IPS-18c (cell line): ENCODE results near the gene KIF21B.

Experiments used
- H3K4me3 ChIP-seq: 2 replicates; pipeline ENCODE4 v1.7.0; 2013; ENCODE audit warnings: low read depth, mild to moderate bottlenecking, low read length, moderate library complexity; ENCODE audit not compliant: insufficient read depth
- H3K9me3 ChIP-seq: one replicate; pipeline ENCODE4 v1.6.1; 2013; ENCODE audit warnings: mild to moderate bottlenecking, low read length, moderate library complexity; ENCODE audit not compliant: control insufficient read depth, insufficient read depth

Gene KIF21B

DNA sequence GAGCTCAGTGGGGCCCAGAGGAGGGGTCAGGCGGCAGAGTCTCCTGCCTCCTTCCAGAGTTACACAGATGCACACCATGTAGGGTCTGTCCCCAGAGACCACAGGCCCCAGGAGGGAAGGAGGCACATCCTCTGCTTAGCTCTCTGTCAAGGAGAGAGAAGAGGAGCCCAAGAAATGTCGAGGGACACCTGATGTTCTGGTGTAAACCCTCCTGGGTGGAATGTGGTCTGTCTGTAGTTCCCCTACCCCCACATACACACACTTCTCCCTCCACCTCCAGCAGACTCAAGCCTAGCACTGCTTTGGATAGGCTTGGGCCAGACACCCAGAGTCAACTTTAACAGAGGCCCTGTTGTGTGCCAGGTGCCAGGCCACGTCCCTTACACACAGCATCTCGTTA is 34.2 kb downstream of the KIF21B start:
- Histone ChIP-seq H3K4me3 (no peak overlapping the region), H3K9me3 (no peaks in the 10 kb centered on the region)

DNA sequence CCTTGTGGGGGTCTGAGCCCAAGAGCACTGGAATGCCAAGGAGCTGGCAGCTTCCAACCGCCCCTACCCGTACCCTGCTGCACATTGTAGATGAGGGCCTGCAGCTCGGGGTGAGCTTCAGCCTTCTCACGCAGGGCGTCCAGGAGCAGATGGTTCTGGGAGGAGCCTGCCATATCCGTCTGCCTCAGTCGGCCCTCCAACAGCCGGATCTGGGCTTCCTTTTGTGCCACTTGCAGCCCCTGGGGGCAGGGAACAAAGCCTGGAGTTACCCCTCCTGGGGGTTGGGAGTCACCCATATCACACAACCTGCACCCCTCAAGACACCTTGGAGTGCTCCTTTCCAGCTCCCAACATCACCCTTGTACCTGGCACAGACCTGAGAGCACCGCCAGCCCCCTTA is 34.8 kb downstream of the KIF21B start:
- H3K4me3 ChIP-seq: no peak overlapping the region
- no peaks in the 10 kb centered on the region for H3K9me3 ChIP-seq

DNA sequence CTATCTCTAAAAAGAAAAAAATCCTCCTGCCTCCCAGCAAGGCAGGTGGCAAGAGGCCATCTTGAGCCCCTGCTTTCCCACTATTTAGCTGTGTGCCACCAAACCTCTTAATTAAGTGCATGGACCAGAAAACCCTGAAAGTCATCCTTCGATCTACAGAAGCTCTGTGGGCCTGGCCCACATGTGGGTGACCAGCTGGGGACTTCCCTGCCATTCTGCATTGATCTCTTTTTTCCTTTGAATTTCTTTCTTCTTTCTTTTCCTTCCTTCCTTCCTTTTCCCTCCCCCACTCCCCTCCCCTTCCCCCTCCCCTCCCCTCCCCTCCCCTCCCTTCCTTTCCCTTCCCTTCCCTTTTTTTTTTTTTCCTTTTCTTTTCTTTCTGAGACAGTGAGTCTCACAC is 38.0 kb downstream of the KIF21B start:
- H3K4me3 ChIP-seq: no peak overlapping the region
- peaks cover 3% of the 10 kb centered on the region for H3K9me3 ChIP-seq

DNA sequence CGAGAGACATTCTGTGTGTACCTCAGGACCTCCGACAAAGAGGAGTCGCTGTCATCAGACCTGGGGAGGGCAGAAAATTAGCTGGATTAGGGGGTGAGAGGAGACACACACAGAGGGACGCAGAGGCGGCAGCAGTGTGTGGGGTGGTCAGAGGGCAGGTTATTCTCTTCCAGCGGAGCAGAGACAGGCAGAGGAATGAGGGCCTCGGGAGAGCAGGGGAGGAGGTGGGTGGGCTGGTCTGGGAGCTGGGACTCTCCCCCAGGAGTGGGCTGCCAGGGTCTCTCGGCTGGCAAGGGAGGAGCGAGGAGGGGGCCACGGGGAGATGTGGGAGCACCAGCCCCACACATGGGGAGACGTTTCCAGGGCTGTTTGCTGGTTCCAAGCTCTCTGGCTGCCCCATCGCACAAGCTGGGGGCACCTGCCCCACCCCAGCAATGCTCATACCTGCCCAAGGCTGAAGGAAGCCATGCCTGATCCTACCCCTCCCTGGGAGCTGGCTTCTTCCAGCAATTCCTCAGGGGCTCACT is 40.4 kb downstream of the KIF21B start:
- H3K4me3 ChIP-seq: no peak overlapping the region
- peaks cover 6% of the 10 kb centered on the region for H3K9me3 ChIP-seq

DNA sequence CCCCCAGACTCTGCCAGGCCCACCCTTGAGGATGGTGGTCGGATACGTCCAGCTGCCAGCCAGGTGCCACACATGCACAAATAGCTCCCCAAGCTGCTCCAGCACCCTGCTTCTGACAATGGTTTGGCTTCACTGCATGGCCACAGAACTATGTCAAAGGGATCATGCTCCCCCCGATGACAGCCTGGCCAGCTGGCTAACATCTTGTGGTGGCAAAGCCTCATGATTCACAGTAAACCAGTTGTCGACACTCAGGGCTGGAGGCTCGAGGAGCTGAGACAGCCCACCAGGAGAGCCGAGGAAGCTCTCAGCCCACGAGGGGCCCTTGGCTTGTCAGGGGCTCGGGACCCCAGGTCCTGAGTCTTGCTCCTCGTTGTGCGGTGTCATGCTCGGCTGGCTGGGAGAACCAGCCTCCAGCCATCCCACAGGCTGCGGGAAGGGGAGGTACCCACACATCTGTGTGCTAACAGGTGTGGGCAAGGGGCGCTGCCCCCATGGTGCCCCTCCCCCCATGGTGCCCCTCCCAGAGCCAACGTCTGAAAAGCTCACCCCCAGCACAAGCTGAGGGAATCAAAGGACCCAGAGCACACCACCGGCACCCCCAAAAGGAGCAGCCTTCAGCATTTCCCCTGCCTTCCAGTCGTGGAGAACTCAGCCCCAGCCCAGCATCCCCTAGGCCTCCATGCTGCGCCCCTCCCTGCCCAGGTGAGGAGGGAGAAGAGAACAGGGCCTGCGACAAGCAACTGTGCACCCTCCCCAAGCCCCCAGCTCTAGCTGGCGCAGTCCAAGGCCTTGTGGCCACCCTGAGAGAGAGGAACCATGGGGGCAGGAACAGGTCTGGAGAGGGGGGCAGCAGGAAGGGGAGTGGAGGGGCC is 41.2 kb downstream of the KIF21B start:
- no peak overlapping the region for H3K4me3 ChIP-seq
- H3K9me3 ChIP-seq: peaks cover 6% of the 10 kb centered on the region

DNA sequence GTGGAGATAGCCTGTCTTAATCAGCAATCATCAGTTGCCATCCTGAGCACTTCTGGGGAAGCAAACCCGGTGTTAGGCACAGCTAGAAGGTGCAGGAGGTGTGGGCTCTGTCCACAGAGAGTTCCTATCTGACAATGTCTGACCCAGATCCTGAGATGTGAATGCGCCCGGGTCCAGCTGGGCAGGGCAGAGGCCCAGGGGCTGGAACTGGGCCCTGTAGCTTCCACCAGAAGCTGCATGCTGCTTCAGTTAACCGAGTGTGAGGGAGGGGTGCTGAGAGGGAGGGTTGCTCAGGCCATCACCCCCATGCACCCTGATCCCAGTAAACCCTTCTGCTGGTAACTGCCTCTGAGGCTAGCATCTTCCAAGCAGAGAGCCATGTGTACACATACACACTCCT is 42.2 kb downstream of the KIF21B start:
- Histone ChIP-seq H3K9me3 (peaks cover 6% of the 10 kb centered on the region), H3K4me3 (no peak overlapping the region)

DNA sequence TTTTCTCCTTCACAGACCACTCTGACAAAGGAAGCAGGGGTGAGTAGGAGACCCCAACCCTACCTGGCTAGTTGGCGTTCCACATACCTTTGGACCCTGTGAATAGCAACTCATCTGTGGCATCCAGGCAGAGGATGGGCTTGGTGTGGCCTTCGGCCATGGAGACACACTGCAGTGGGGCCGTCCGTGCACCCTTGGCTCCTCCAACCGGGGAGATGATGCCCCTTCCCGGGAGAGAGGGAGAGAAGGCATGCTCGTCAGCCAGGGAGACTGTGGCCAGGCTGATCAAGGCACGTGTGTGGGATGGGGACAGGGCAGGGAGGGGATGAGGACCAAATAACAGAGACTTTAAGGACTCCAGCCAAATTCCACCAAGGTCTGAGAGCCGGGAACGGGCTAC is 42.6 kb downstream of the KIF21B start:
- Histone ChIP-seq H3K4me3 (no peak overlapping the region), H3K9me3 (peaks cover 6% of the 10 kb centered on the region)

DNA sequence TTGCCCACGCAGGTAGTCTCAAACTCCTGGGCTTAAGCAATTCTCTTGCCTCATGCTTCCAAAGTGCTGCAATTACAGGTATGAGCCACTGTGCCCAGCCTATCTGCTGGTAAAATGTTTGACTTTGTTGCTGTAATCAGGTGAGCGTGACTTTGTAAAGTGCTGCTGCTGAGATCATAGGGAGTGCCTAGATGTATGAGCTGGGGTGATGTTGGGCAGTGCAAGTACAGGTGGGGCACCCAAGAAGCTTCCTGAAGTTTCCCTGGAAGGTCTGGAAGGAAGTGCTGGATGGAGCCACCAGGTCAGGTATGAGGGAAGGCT is 43.1 kb downstream of the KIF21B start:
- Histone ChIP-seq H3K9me3 (peaks cover 6% of the 10 kb centered on the region), H3K4me3 (no peak overlapping the region)

DNA sequence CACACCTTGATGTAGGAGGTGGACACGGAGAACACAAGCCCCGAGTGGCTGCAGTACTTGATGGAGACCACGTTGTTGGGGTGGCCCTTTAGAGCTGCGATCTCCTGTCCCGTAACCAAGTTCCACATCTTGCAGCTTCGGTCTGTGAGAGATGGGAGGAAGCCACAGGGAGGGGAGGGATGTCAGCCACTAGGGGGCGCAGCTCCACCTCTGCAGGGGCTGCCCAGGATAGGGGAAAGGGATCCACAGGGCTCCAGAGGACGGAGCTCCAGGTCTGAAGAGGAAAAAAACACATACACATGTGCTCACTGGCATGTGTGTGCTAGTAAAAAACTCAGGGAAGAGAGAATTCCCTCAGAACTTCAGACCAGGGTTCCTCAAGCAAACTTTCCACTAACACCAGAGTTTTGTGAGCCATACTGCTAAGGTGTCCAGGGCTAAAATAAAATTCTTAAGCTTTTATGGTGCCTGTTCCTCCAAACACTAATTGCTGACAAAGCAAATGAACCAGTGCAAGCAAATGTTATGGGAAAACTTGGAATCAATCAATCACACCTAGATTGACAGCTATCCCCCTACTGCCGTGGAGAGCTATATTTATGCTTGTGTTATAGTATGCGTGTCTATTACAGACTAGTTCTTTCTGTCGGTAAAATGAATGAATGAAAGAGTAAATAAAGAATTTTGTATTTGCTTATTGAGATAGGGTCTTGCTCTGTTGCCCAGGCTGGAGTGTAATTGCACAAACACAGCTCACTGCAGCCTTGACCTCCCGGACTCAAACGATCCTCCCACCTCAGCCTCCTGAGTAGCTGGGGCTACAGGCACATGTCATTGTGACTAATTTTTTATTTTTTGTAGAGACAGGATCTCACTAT is 43.7 kb downstream of the KIF21B start:
- Histone ChIP-seq H3K4me3 (no peak overlapping the region), H3K9me3 (peaks cover 6% of the 10 kb centered on the region)

DNA sequence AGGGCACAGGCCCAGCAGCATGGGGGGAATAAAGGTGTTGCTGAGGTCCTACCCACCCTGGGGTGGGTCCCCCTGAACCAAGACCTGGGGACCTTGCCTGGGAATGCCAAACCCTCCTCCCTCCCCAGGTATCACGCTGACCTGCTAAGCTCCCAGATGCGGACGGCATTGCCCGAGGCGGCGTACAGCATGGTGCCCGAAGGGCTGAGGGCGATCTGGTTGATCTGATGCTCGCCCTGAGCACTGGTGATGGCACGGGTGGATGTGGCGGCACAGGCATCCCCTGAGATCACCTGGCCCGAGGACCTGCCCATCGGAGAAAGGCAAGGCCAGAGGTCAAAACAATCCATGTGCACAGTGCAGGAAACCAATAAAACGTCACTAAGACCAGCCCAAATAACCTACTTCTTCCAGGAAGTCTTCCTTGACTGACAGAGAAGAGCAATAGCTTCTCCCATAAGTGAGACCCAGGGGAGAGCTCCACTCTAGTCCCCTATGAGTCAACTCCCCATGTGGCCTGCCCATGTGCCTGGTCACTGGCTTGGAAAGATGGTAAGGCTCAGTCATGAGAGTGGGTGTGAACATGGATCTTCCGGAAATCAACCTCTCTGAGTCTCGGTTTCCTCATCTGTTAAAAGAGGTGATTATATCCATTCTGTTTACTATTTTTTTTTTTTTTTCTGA is 46.3 kb downstream of the KIF21B start:
- peaks cover 6% of the 10 kb centered on the region for H3K9me3 ChIP-seq
- H3K4me3 ChIP-seq: no peak overlapping the region

DNA sequence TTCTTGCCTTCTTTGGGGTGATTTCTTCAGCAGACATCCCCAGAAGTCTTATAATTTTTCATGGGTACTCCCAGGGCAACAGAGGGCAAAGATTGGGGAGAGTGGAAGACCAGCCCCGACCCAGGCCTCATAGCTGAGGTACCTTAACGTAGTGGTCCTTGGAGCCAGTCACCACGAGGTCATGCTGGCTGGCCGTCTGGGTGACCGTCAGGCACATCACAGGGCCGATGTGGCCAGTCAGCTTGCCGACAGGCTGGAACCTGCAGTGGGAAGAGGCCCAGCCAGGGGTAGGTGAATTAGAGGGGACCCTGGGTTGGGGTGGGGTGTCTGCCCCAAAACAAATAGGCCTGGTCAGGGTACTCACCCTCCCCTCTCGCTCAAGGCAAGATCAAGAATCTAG is 46.9 kb downstream of the KIF21B start:
- no peak overlapping the region for H3K4me3 ChIP-seq
- peaks cover 6% of the 10 kb centered on the region for H3K9me3 ChIP-seq

DNA sequence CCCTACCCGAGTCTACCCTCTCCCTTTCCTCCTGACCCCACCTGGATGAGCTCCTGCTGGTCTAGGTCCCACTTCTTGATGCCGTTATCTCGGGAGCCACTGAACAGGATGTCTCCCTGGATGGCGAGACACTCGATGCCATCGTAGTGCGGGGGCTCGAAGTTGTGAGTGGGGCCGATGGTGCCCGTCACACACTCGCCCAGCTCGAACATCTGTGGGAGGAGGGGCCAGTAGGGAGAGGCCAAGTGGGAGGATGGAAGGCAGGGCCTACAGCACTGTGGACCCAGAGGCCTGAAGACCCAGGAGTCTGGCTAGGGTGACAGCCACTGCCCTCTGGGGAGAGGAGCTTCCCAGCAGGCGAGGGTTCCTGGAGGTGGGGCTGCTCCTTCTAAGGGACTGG is 48.1 kb downstream of the KIF21B start:
- H3K9me3 ChIP-seq: peaks cover 3% of the 10 kb centered on the region

DNA sequence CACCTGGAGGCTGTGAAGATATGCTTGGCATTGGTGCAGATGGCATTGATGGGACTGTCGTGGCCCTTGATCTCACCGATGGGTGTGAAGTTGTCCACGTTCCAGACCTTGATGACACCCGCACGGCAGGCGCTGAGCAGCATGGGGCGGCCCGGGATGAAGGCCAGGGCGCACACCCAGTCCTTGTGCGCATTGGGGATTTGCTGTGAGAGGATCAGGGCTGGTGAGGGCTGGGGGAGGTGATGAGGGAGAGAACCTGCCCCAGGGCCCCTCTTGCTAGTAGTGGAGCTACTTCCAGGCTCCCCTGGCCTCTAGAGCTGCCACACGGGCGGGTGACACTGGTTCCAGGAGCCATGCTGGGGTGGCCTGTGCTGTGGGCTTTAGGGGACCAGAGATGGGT is 48.8 kb downstream of the KIF21B start:
- H3K4me3 ChIP-seq: no peak overlapping the region
- H3K9me3 ChIP-seq: peaks cover 2% of the 10 kb centered on the region

More for the DNA sequence above, 48.1 kb downstream of the KIF21B start:
- no peak overlapping the region for H3K4me3 ChIP-seq

DNA sequence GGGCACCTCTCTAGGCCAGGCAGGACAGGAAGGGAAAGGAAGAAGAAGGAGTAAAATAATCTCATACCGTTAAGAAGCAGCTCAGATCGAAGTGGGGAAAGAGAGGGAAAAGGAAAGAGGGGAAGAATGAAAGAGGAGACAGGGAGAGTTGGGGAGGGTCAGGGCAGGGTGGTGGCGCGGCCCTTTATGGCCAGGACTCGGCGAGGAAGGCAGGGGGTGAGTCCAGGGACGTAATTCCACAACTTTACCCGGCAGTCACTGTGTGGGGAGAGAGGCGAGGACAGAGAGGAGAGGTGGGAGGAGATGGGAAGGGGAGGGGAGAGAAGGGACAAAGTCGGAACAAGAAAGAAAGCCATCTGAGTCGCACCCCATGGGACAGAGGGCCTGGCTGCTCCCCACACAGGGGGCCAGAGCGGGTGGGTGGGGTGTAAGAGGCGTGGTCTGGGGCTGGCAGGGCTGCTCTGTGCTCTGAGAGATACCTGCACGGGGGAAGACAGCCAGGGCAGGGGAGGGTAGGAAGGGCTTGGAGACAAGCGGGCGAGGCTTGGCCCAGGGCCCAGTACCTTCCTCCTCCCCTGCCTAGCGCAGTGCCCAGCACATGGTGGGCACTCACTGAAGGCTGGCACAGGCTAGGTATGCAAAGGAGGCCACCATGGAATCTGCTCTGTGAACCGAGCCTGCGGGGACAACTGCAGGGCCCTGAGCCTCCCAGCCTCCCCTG is 49.4 kb downstream of the KIF21B start:
- Histone ChIP-seq H3K4me3 (no peak overlapping the region), H3K9me3 (no peaks in the 10 kb centered on the region)

DNA sequence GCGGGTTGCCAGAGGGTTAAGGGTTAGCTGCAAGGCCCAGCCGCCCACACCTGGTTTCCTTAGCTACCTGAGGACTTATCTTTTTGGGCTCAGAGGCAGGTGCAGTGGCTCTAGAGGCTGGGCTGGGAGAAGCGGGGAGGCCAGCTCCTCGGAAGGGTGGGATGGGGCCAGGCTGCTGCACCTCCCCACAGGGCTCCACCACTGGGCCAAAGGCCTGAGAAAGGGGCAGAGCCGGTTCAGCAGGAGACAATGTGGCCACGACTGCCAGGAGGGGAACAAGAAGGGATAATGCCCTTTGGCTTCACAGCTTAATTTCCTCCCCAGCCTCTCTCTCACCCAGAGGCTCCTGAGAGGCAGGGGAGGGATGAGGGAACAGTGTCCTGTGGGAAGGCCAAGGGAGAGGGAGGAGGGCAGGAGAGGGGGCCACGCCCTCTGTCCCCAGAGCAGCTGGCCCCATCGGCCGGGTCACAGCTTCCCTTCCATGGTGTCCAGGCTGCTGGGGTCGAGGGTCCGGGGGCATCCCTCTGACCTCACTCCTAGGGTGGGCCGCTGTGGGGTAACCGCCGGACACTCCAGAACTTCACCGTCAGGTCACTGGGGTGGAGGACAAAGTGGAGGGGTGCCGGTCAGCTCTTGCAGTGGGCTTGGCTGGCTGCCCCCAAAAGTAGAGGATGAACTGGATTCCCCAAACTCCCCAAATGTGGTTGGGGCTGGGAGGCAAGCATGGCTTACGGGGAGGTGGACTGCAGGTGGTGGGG is 50.4 kb downstream of the KIF21B start:
- peaks cover 2% of the 10 kb centered on the region for H3K9me3 ChIP-seq

DNA sequence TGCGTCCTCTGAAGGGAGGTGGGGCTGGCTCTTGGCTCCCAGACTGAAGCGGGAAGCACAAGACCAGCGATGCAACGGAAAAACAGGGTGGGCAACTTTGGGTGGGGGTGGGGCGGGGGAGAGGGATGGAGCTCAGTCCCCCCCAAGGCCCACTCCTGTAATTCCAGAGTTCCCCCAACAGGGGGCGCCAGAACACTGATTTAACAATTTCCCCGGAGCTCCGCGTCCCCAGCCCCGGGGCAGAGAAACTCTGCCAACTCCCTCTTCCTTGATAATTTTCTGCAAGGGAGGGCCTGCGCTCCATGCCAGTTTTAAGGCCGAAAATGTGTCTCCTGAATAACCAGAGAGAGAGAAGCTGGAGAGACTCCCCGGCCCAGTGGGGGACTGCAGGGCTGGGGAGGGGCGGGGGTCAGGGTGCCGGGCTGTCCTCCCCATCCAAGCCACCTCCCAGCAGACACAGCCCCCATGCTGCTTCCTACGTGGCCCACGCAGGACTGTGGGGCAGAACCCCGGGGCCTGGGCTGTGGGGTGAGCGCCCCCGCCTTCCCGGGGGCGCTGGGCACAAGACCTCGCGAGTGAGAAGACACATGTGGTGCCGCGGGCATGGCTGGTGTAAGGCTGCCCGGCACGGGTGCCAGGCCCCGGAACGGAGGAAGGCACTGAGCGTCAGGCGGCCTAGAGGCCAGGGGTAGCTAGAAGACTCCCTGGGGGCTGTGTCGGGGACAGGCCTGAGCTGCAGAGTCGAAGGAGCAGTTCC is 51.4 kb downstream of the KIF21B start:
- H3K4me3 ChIP-seq: no peak overlapping the region
- H3K9me3 ChIP-seq: peaks cover 2% of the 10 kb centered on the region

More for the DNA sequence above, 50.4 kb downstream of the KIF21B start:
- H3K4me3 ChIP-seq: no peak overlapping the region
